ENCODE results near the gene PACSIN1.

Gene PACSIN1

GRCh38 chr6:34566830-34567546 lies 101.1 kb downstream of the PACSIN1 start:
- H3K4me1 ChIP-seq (ENCODE audit: insufficient read depth, poor library complexity, severe bottlenecking), result no peaks in the 10 kb centered on the region
- ATAC-seq (ENCODE audit: low read depth) (no peak), DNase-seq (ENCODE audit: low spot score) (no peak)
- no peak overlapping the region for H3K4me3 ChIP-seq (ENCODE audit: severe bottlenecking)
- H3K27me3 ChIP-seq (ENCODE audit: insufficient read depth, poor library complexity, severe bottlenecking), result no peaks in the 10 kb centered on the region
- no peak overlapping the region for H3K27ac ChIP-seq (ENCODE audit: poor library complexity, severe bottlenecking)
- no peaks in the 10 kb centered on the region for H3K9me3 ChIP-seq (ENCODE audit: severe bottlenecking)
- no peaks in the 10 kb centered on the region for H3K36me3 ChIP-seq (ENCODE audit: low read depth)
- TF ChIP-seq, protein P1, sequence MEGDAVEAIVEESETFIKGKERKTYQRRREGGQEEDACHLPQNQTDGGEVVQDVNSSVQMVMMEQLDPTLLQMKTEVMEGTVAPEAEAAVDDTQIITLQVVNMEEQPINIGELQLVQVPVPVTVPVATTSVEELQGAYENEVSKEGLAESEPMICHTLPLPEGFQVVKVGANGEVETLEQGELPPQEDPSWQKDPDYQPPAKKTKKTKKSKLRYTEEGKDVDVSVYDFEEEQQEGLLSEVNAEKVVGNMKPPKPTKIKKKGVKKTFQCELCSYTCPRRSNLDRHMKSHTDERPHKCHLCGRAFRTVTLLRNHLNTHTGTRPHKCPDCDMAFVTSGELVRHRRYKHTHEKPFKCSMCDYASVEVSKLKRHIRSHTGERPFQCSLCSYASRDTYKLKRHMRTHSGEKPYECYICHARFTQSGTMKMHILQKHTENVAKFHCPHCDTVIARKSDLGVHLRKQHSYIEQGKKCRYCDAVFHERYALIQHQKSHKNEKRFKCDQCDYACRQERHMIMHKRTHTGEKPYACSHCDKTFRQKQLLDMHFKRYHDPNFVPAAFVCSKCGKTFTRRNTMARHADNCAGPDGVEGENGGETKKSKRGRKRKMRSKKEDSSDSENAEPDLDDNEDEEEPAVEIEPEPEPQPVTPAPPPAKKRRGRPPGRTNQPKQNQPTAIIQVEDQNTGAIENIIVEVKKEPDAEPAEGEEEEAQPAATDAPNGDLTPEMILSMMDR (IDR thresholded peaks at IDR 0.05; ENCODE audit: poor library complexity, severe bottlenecking), result no peak

DNA sequence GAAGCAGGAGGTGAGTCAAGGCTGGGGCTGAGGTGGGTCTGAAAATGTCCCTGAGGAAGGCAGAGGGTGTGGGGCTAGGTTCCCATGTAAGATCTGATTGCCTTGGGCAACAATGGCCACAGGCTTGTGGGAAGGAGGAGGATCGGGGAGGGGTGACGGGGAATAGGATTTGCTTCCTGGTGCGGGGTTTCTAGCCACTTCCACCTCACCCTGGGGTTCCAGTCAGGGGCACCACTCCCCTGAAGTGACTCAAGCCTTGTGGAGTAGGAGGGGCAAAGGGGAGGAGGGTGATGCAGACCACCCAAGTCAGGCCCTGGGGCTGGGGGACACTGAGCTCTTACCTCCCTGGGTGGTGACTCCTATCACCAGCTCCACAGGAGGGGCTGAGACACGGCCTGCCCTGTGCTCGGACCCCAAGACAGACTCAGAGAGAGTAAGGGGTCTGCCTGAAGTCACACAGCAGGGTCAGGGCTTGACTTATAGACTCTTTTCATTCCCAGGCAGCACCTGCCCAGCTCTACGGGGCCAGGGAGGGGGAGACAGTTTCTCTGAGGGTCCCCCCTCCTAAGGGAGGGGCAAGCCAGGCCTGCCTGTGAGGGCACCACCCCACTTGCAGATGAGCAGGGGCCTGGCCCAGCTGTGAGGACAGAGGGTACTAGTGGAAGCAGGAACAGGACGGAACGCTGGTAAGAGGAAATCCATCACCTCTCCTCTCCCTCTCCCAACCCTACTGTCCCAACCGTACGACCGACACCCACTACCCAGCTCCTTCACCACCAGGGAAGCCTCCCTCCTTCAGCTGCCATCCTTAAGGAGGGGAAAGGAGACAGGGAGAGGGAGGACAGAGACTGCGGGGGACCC lies 102.7 kb downstream of the PACSIN1 start:
- ATAC-seq (ENCODE audit: low read depth), result no peak; the same call in 2 of the 3 replicates
- H3K4me3 ChIP-seq (ENCODE audit: severe bottlenecking), result no peak overlapping the region
- no peak for DNase-seq (ENCODE audit: low spot score)
- H3K9me3 ChIP-seq (ENCODE audit: severe bottlenecking), result no peaks in the 10 kb centered on the region
- no peaks in the 10 kb centered on the region for H3K27me3 ChIP-seq (ENCODE audit: insufficient read depth, poor library complexity, severe bottlenecking)
- H3K36me3 ChIP-seq (ENCODE audit: low read depth), result no peaks in the 10 kb centered on the region
- TF ChIP-seq, protein P1 (IDR thresholded peaks at IDR 0.05; ENCODE audit: poor library complexity, severe bottlenecking), result no peak
- H3K27ac ChIP-seq (ENCODE audit: poor library complexity, severe bottlenecking), result no peak overlapping the region
- H3K4me1 ChIP-seq (ENCODE audit: insufficient read depth, poor library complexity, severe bottlenecking), result no peaks in the 10 kb centered on the region

DNA sequence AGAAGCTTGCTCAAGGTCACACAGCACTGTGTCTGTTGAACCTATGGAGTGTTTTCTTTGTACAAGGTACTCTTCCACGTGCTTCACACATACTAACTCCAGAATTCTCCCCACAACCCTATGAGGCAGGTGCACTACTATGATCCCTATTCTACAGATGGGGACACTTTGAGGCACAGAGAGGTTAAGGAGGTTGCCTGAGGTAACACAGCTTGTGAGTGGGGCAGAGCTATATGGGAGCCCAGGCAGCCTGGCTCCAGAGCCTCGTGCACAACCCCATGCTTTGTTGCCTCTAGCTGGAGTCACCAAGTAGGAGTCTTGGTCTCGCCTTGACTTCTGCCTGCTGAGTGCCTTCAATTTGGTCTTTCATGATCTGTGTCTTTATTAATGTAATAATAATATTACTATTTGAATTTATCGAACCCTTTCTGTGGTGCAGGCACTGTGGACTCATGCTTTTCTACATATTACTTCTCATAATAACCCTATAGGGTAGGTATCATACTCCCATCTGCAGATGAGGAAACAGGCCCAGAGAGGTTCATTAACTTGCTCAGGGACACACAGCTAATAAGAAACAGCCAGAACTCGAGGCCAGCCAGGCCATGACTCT lies 103.6 kb downstream of the PACSIN1 start:
- DNase-seq (ENCODE audit: low spot score), result no peak
- H3K36me3 ChIP-seq (ENCODE audit: low read depth), result no peaks in the 10 kb centered on the region
- H3K9me3 ChIP-seq (ENCODE audit: severe bottlenecking), result no peaks in the 10 kb centered on the region
- H3K4me3 ChIP-seq (ENCODE audit: severe bottlenecking), result no peak overlapping the region
- no peaks in the 10 kb centered on the region for H3K4me1 ChIP-seq (ENCODE audit: insufficient read depth, poor library complexity, severe bottlenecking)
- ATAC-seq (ENCODE audit: low read depth), result no peak
- H3K27me3 ChIP-seq (ENCODE audit: insufficient read depth, poor library complexity, severe bottlenecking), result no peaks in the 10 kb centered on the region
- H3K27ac ChIP-seq (ENCODE audit: poor library complexity, severe bottlenecking), result no peak overlapping the region
- TF ChIP-seq, protein P1 (IDR thresholded peaks at IDR 0.05; ENCODE audit: poor library complexity, severe bottlenecking), result no peak

DNA sequence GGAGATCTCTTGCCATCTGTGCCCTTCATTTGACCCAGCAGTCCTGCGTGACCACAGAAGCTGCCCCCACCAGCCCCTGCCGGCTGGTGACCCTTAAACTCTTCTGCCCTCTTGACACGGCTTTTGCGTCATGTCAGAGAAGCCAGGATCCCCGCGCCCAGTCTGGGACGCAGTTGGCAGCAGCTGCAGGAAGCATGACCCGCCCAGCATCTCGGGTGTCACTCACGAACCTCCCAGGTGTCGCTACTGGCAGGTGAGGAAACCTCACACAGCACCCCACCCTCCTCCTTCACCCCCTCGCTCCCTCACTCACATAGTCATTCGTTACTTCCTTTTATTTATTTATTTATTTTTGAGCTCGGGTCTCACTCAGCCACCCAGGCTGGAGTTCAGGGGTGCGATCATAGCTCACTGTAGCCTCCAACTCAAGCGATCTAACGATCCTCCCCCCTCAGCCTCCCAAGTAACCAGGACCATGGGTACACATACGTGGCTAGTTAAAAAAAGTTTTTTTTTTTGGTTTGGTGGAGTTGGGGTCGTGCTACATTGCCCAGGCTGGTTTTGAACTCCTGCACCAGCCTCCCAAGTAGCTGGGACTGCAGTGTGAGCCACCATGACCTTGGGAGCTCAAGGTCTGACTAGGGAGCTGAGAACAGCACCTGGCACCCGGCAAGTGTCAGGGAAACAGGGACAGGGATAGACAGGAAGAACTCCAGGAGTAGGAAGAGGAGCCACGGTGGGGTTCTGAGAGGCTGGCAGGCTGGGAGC lies 104.4 kb downstream of the PACSIN1 start:
- Histone ChIP-seq H3K36me3 (ENCODE audit: low read depth) (no peaks in the 10 kb centered on the region), H3K27ac (ENCODE audit: poor library complexity, severe bottlenecking) (no peak overlapping the region), H3K27me3 (ENCODE audit: insufficient read depth, poor library complexity, severe bottlenecking) (no peaks in the 10 kb centered on the region), H3K9me3 (ENCODE audit: severe bottlenecking) (no peaks in the 10 kb centered on the region), H3K4me1 (ENCODE audit: insufficient read depth, poor library complexity, severe bottlenecking) (no peaks in the 10 kb centered on the region), H3K4me3 (ENCODE audit: severe bottlenecking) (no peak overlapping the region)
- TF ChIP-seq, protein P1 (IDR thresholded peaks at IDR 0.05; ENCODE audit: poor library complexity, severe bottlenecking), result no peak
- DNase-seq (ENCODE audit: low spot score) (no peak), ATAC-seq (ENCODE audit: low read depth) (no peak)

Measured in RWPE2 (cell line).